Neuronal stem cell (in vitro differentiated cells): Measurements from ENCODE around the gene CLDN18.
A peak's percentile ranks its signal among the peaks of the same experiment; 100 is the strongest.

ENCODE experiments used
- DNase-seq: peaks from one replicate; pipeline ENCODE4 v3.0.0-alpha.2; 2013; ENCODE audit warnings: low spot score
- H2AFZ ChIP-seq: one replicate; pipeline ENCODE4 v1.6.1; 2013; ENCODE audit warnings: mild to moderate bottlenecking, low read length, inconsistent platforms
- H2AK5ac ChIP-seq: 2 replicates; pipeline ENCODE4 v1.6.1; 2013; ENCODE audit warnings: low read depth, mild to moderate bottlenecking, inconsistent platforms, low read length, moderate library complexity, mixed read lengths
- H2BK120ac ChIP-seq: 2 replicates; pipeline ENCODE4 v1.6.1; 2013; ENCODE audit warnings: low read depth, mild to moderate bottlenecking, inconsistent platforms, low read length, moderate library complexity, mixed read lengths
- H2BK12ac ChIP-seq: one replicate; pipeline ENCODE4 v1.6.1; 2013; ENCODE audit warnings: low read length, inconsistent platforms
- H2BK15ac ChIP-seq: 2 replicates; pipeline ENCODE4 v1.6.1; 2013; ENCODE audit warnings: mild to moderate bottlenecking, low read length, inconsistent platforms, mixed read lengths
- H2BK5ac ChIP-seq: one replicate; pipeline ENCODE4 v1.6.1; 2013; ENCODE audit warnings: inconsistent platforms, mild to moderate bottlenecking, low read length, moderate library complexity
- H3K14ac ChIP-seq: one replicate; pipeline ENCODE4 v1.6.1; 2013; ENCODE audit warnings: low read length, inconsistent platforms
- H3K18ac ChIP-seq: 2 replicates; pipeline ENCODE4 v1.6.1; 2013; ENCODE audit warnings: low read length, inconsistent platforms
- H3K23ac ChIP-seq: 2 replicates; pipeline ENCODE4 v1.6.1; 2013; ENCODE audit warnings: low read depth, mild to moderate bottlenecking, mixed read lengths, low read length, inconsistent platforms; ENCODE audit not compliant: poor library complexity
- H3K27ac ChIP-seq: replicated peaks from 3 replicates; pipeline ENCODE4 v1.5.1; 2013; ENCODE audit warnings: low read length, inconsistent platforms
- H3K27me3 ChIP-seq, 3 experiments: 2 replicates each; pipeline ENCODE4 v1.6.1; 2013; ENCODE audit warnings: low read length in 3 of 3, mild to moderate bottlenecking in 2 of 3, inconsistent platforms in 1 of 3, low read depth in 1 of 3, mixed read lengths in 1 of 3, moderate library complexity in 1 of 3; ENCODE audit not compliant: control insufficient read depth in 3 of 3, insufficient read depth in 3 of 3
- H3K36me3 ChIP-seq, 2 donors: replicated peaks in 1 of 2; 2 replicates each; pipeline ENCODE4 v1.6.1; 2013; ENCODE audit warnings: low read length in 2 of 2; ENCODE audit not compliant: control insufficient read depth in 2 of 2, insufficient read depth in 2 of 2
- H3K4ac ChIP-seq: 2 replicates; pipeline ENCODE4 v1.6.1; 2013; ENCODE audit warnings: inconsistent platforms, mild to moderate bottlenecking, low read length, moderate library complexity
- H3K4me1 ChIP-seq, 2 donors: 1 replicate in 1 of 2; 2 replicates in 1 of 2; pipeline ENCODE4 v1.6.1; 2013; ENCODE audit warnings: low read length in 2 of 2, low read depth in 1 of 2; ENCODE audit not compliant: control insufficient read depth in 2 of 2, insufficient read depth in 1 of 2
- H3K4me2 ChIP-seq: one replicate; pipeline ENCODE4 v1.6.1; 2013; ENCODE audit warnings: mild to moderate bottlenecking, low read length, inconsistent platforms; ENCODE audit not compliant: insufficient read depth, poor library complexity, severe bottlenecking
- H3K4me3 ChIP-seq, 2 donors: 2 replicates each; pipeline ENCODE4 v1.5.1; 2013; ENCODE audit warnings: low read length in 2 of 2, mild to moderate bottlenecking in 2 of 2, inconsistent platforms in 1 of 2, moderate library complexity in 1 of 2
- H3K79me1 ChIP-seq: one replicate; pipeline ENCODE4 v1.6.1; 2013; ENCODE audit warnings: low read depth, mild to moderate bottlenecking, inconsistent platforms, low read length, moderate library complexity
- H3K9ac ChIP-seq: one replicate; pipeline ENCODE4 v1.6.1; 2013; ENCODE audit warnings: mild to moderate bottlenecking, low read depth, low read length, inconsistent platforms; ENCODE audit not compliant: poor library complexity
- H3K9me3 ChIP-seq, 2 donors: replicated peaks in 1 of 2; 2 replicates each; pipeline versions ENCODE3 to v1.6.1; 2013; ENCODE audit warnings: low read length in 2 of 2, mild to moderate bottlenecking in 2 of 2, inconsistent platforms in 1 of 2, low read depth in 1 of 2, mixed read lengths in 1 of 2, moderate library complexity in 1 of 2; ENCODE audit not compliant: control insufficient read depth in 2 of 2, insufficient read depth in 1 of 2
- H4K8ac ChIP-seq: one replicate; pipeline ENCODE4 v1.6.1; 2013; ENCODE audit warnings: low read depth, mild to moderate bottlenecking, inconsistent platforms, low read length, moderate library complexity
- H4K91ac ChIP-seq: one replicate; pipeline ENCODE4 v1.6.1; 2013; ENCODE audit warnings: low read length, low read depth, mild to moderate bottlenecking, inconsistent platforms; ENCODE audit not compliant: poor library complexity
- WGBS, 2 donors: extraction: QIAGEN DNeasy Blood & Tissue Kit; methylation state at CpG; one replicate each; pipeline ENCODE4 v1.1.7; 2013; ENCODE audit warnings: missing lambda C conversion rate in 2 of 2, mixed read lengths in 1 of 2; ENCODE audit not compliant: insufficient read length in 2 of 2, insufficient replicate concordance in 1 of 2; ENCODE audit errors: extremely low coverage in 2 of 2; 5-methylcytosine and 5-hydroxymethylcytosine counted together

The CLDN18 gene

GRCh38 chr3:138049157-138049919 lies 39.4 kb downstream of the CLDN18 start:
- H2AFZ ChIP-seq = no peak overlapping the region
- DNase-seq = no peak
- H3K4me2 ChIP-seq = no peak overlapping the region
- no peak overlapping the region for H2BK12ac ChIP-seq
- no CpG with 5 or more reads among the region's 9 CpGs for WGBS, 2 donors
- H4K91ac ChIP-seq = no peak overlapping the region
- peaks cover 0 to 31% of the 10 kb centered on the region in 2 donors for H3K36me3 ChIP-seq
- no peaks in the 10 kb centered on the region for H3K27me3 ChIP-seq
- H2BK5ac ChIP-seq = no peak overlapping the region
- H3K18ac ChIP-seq = no peak overlapping the region
- H3K4ac ChIP-seq = no peak overlapping the region
- no peaks in the 10 kb centered on the region for H3K9me3 ChIP-seq
- peaks cover 4 to 8% of the 10 kb centered on the region in 2 donors for H3K4me1 ChIP-seq
- no peak overlapping the region for H4K8ac ChIP-seq
- no peak overlapping the region for H3K14ac ChIP-seq
- H3K79me1 ChIP-seq = no peaks in the 10 kb centered on the region
- H2BK15ac ChIP-seq = no peak overlapping the region
- H3K4me3 ChIP-seq = no peak overlapping the region
- H3K23ac ChIP-seq = no peak overlapping the region
- H3K9ac ChIP-seq = no peak overlapping the region
- H2BK120ac ChIP-seq = no peak overlapping the region
- no peak overlapping the region for H3K27ac ChIP-seq
- H2AK5ac ChIP-seq = no peak overlapping the region

- H2BK15ac ChIP-seq = no peak overlapping the region
- H3K4me1 ChIP-seq = peaks cover 4 to 6% of the 10 kb centered on the region in 2 donors
- no peak overlapping the region for H2AFZ ChIP-seq
- no peak overlapping the region for H3K23ac ChIP-seq
- no peaks in the 10 kb centered on the region for H3K9me3 ChIP-seq
- peak; percentile 30 for DNase-seq
- WGBS, 2 donors = no CpG with 5 or more reads among the region's 8 CpGs
- H3K4me2 ChIP-seq = no peak overlapping the region
- H2BK5ac ChIP-seq = no peak overlapping the region
- H3K27me3 ChIP-seq = no peaks in the 10 kb centered on the region
- H3K14ac ChIP-seq = no peak overlapping the region
- no peak overlapping the region for H3K9ac ChIP-seq
- no peak overlapping the region for H2BK120ac ChIP-seq
- no peak overlapping the region for H2AK5ac ChIP-seq
- no peak overlapping the region for H3K4ac ChIP-seq
- H3K27ac ChIP-seq = no peak overlapping the region
- no peak overlapping the region for H3K4me3 ChIP-seq
- no peak overlapping the region for H3K18ac ChIP-seq
- H4K8ac ChIP-seq = no peak overlapping the region
- H3K79me1 ChIP-seq = no peaks in the 10 kb centered on the region
- peaks cover 0 to 28% of the 10 kb centered on the region in 2 donors for H3K36me3 ChIP-seq
- no peak overlapping the region for H2BK12ac ChIP-seq
- H4K91ac ChIP-seq = no peak overlapping the region
Observed at GRCh38 chr3:138051947-138052802, 42.2 kb downstream of the CLDN18 start.

- H3K4ac ChIP-seq = no peak overlapping the region
- no peak for DNase-seq
- WGBS, 2 donors = no CpG with 5 or more reads among the region's 1 CpG
- H3K79me1 ChIP-seq = no peaks in the 10 kb centered on the region
- no peaks in the 10 kb centered on the region for H3K4me1 ChIP-seq
- H3K9ac ChIP-seq = no peak overlapping the region
- H4K8ac ChIP-seq = no peak overlapping the region
- H3K14ac ChIP-seq = no peak overlapping the region
- no peak overlapping the region for H2AK5ac ChIP-seq
- H3K4me2 ChIP-seq = no peak overlapping the region
- no peak overlapping the region for H2BK15ac ChIP-seq
- no peak overlapping the region for H2BK120ac ChIP-seq
- H3K27me3 ChIP-seq = no peaks in the 10 kb centered on the region
- H2AFZ ChIP-seq = no peak overlapping the region
- no peak overlapping the region for H3K18ac ChIP-seq
- H4K91ac ChIP-seq = no peak overlapping the region
- H2BK12ac ChIP-seq = no peak overlapping the region
- peaks cover 0 to 24% of the 10 kb centered on the region in 2 donors for H3K36me3 ChIP-seq
- no peak overlapping the region for H3K27ac ChIP-seq
- no peak overlapping the region for H3K23ac ChIP-seq
- no peak overlapping the region for H3K4me3 ChIP-seq
- H3K9me3 ChIP-seq = no peaks in the 10 kb centered on the region
- H2BK5ac ChIP-seq = no peak overlapping the region
Observed at GRCh38 chr3:138054057-138054456, 44.1 kb downstream of the CLDN18 start.

GRCh38 chr3:138057384-138057783 lies 47.4 kb downstream of the CLDN18 start:
- Histone ChIP-seq H3K18ac (no peak overlapping the region), H3K9me3 (peaks cover 0 to 2% of the 10 kb centered on the region in 2 donors), H4K91ac (no peak overlapping the region), H2BK15ac (no peak overlapping the region), H2BK120ac (no peak overlapping the region), H2BK12ac (no peak overlapping the region), H3K4me3 (no peak overlapping the region), H2AFZ (no peak overlapping the region), H3K4me2 (no peak overlapping the region), H3K9ac (no peak overlapping the region), H3K23ac (no peak overlapping the region), H2AK5ac (no peak overlapping the region), H3K4ac (no peak overlapping the region), H3K36me3 (peaks cover 3 to 35% of the 10 kb centered on the region in 2 donors), H2BK5ac (no peak overlapping the region), H3K27me3 (no peaks in the 10 kb centered on the region), H3K27ac (no peak overlapping the region), H3K79me1 (no peaks in the 10 kb centered on the region), H3K14ac (no peak overlapping the region), H3K4me1 (no peaks in the 10 kb centered on the region), H4K8ac (no peak overlapping the region)
- WGBS, 2 donors = no CpG with 5 or more reads among the region's 3 CpGs
- DNase-seq = no peak
